Endothelial cell of umbilical vein (primary cell): ENCODE data around the gene RCOR3. TPM values are rescaled to one million over a fixed set of nuclear protein-coding genes. Genes with fewer than 3 reads are reported as not detected.
A peak's percentile ranks its signal among the peaks of the same experiment; 100 is the strongest.

ENCODE experiments used
- BruUV-seq: library from RNA; stranded (reverse); fragments of 400-500 nt; replicated peaks from 2 replicates; lab custom pipeline; 2021; lab: Mats Ljungman, UMichigan
- CTCF ChIA-PET: fragments of 300-600, 350-600 bp; sonication (Branson Sonifier 250); formaldehyde crosslinking; loops from one replicate; lab custom pipeline; 2021; ENCODE audit warnings: antibody characterized with exemption, inconsistent platforms; lab: Charles Lee
- POLR2A ChIA-PET: fragments of 300-600, 350-600 bp; sonication (Branson Sonifier 250); formaldehyde crosslinking; loops from one replicate; lab custom pipeline; 2021; ENCODE audit warnings: antibody characterized with exemption, inconsistent platforms; lab: Charles Lee
- DNase-seq: peaks from one replicate; pipeline ENCODE4 v3.0.0-alpha.2; 2011; ENCODE audit warnings: low read depth, low spot score
- FAIRE-seq: peaks from 2 replicates; lab custom pipeline; 2011; peaks lifted over from hg19 to GRCh38; lab: Jason Lieb, UNC
- H2AFZ ChIP-seq: 2 replicates; pipeline ENCODE4 v1.6.0; 2012; ENCODE audit warnings: low read depth, low read length, control low read depth, inconsistent platforms
- H3K27ac ChIP-seq: 2 replicates; pipeline ENCODE4 v1.5.1; 2011; ENCODE audit warnings: low read depth, mild to moderate bottlenecking, control low read depth, low read length, moderate library complexity; ENCODE audit not compliant: insufficient read depth
- H3K27me3 ChIP-seq, 2 experiments: 2 replicates each; pipeline versions ENCODE4 v1.6.0 to v1.6.1; 2011; ENCODE audit warnings: low read length in 2 of 2, mixed read lengths in 1 of 2; ENCODE audit not compliant: control insufficient read depth in 2 of 2, insufficient read depth in 2 of 2
- H3K36me3 ChIP-seq, 2 experiments: 2 replicates in 1 of 2; 3 replicates in 1 of 2; pipeline ENCODE4 v1.5.1; 2011; ENCODE audit warnings: low read length in 2 of 2, mild to moderate bottlenecking in 1 of 2, moderate library complexity in 1 of 2; ENCODE audit not compliant: control insufficient read depth in 2 of 2, insufficient read depth in 2 of 2; ENCODE audit errors: extremely low read depth in 1 of 2
- H3K4me1 ChIP-seq: 3 replicates; pipeline ENCODE4 v1.5.1; 2011; ENCODE audit warnings: mild to moderate bottlenecking, low read length; ENCODE audit not compliant: control insufficient read depth, insufficient read depth; ENCODE audit errors: extremely low read depth
- H3K4me2 ChIP-seq: 2 replicates; pipeline ENCODE4 v1.6.1; 2011; ENCODE audit warnings: low read length, control low read depth, mixed read lengths; ENCODE audit not compliant: insufficient read depth
- H3K4me3 ChIP-seq, 3 experiments: fragments of 200-600 bp in 1 of 3; sonication (generic), shearing (Covaris generic) in 1 of 3; replicated peaks in 1 of 3; 2 replicates each; pipeline ENCODE4 v1.5.1; 2011 to 2016; ENCODE audit warnings: control low read depth in 3 of 3, low read length in 3 of 3, mild to moderate bottlenecking in 2 of 3, inconsistent platforms in 1 of 3, low read depth in 1 of 3, moderate library complexity in 1 of 3; ENCODE audit not compliant: insufficient read depth in 1 of 3
- H3K79me2 ChIP-seq: 2 replicates; pipeline ENCODE4 v1.6.0; 2012; ENCODE audit warnings: low read length, inconsistent platforms; ENCODE audit not compliant: control insufficient read depth, insufficient read depth
- H3K9ac ChIP-seq: replicated peaks from 2 replicates; pipeline ENCODE3; 2011; ENCODE audit warnings: low read length, control low read depth; ENCODE audit not compliant: insufficient read depth; ENCODE audit errors: extremely low read depth
- H3K9me1 ChIP-seq: replicated peaks from 3 replicates; pipeline ENCODE4 v1.6.0; 2011; ENCODE audit warnings: mild to moderate bottlenecking, low read length; ENCODE audit not compliant: control insufficient read depth, insufficient read depth; ENCODE audit errors: extremely low read depth
- H3K9me3 ChIP-seq: replicated peaks from 2 replicates; pipeline ENCODE4 v1.5.1; 2012; ENCODE audit warnings: low read length, inconsistent platforms; ENCODE audit not compliant: control insufficient read depth, insufficient read depth
- H4K20me1 ChIP-seq: replicated peaks from 2 replicates; pipeline ENCODE3; 2011; ENCODE audit warnings: mild to moderate bottlenecking, low read length; ENCODE audit not compliant: control insufficient read depth, insufficient read depth; ENCODE audit errors: extremely low read depth
- JUN ChIP-seq: IDR thresholded peaks from 2 replicates; pipeline ENCODE4 v1.6.1; 2011; ENCODE audit warnings: borderline replicate concordance, low read depth; ENCODE audit not compliant: insufficient read length, insufficient read depth
- MYC ChIP-seq: IDR thresholded peaks from one replicate; pipeline ENCODE4 v1.6.1; 2011; ENCODE audit warnings: mild to moderate bottlenecking, low read depth, low read length
- POLR2AphosphoS5 ChIP-seq: IDR thresholded peaks from 2 replicates; pipeline ENCODE4 v1.6.1; 2012; ENCODE audit warnings: low read depth, mild to moderate bottlenecking, control low read depth, low read length, moderate library complexity; ENCODE audit not compliant: insufficient read depth
- dilution Hi-C: fragments of 300-500 bp; cut with MboI; formaldehyde crosslinking; loops from one replicate; pipeline ENCODE4 v1.15.0; 2019; ENCODE audit warnings: low sequenced_read_pairs; ENCODE audit not compliant: extremely low pct_ligation_motif_present
- intact Hi-C: fragments of 100-400 bp; cut with micrococcal nuclease; formaldehyde crosslinking; loops from one replicate; pipeline ENCODE4 v1.10.0; 2022
- polyA plus RNA-seq, 4 experiments: library from polyadenylated mRNA; depleted of rRNA in 3 of 4; stranded (reverse) in 3 of 4; unstranded in 1 of 4; fragments of >200 nt; gene quantifications; 2 replicates each; pipeline versions ENCODE4 v1.2.1 to v1.2.3, GENCODE V29; 2011 to 2012; ENCODE audit warnings: missing spikeins in 1 of 4
- total RNA-seq: library from RNA; stranded (reverse); gene quantifications from 2 replicates; pipeline ENCODE4 v1.2.3, GENCODE V29; 2021

Gene RCOR3
- total and polyA plus RNA-seq, 2 donors (not counting 3 experiments of a cell fraction or from before 2014, with no cell fraction given), result 24.2 to 34.0 TPM

GRCh38 chr1:211258310-211258755 lies 833 bp upstream of the RCOR3 start:
- no peaks in the 10 kb centered on the region for H3K9me3 ChIP-seq
- TSS peak; percentile 63 for BruUV-seq
- TF ChIP-seq JUN (no peak), POLR2AphosphoS5 (no peak)
- H3K36me3 ChIP-seq, result no peaks in the 10 kb centered on the region
- H3K9ac ChIP-seq, result peak overlapping the region; percentile 90
- FAIRE-seq (peak; percentile 89), DNase-seq (peak; percentile 75)
- intact Hi-C loops, result loop anchor here (2.0 kb wide), 3 partner anchors 212 to 1022 kb away; partner anchors contain the start of gene SLC30A1
- peaks cover 13% of the 10 kb centered on the region for H3K4me1 ChIP-seq
- H3K79me2 ChIP-seq, result peaks cover 10% of the 10 kb centered on the region
- no peaks in the 10 kb centered on the region for H4K20me1 ChIP-seq
- H3K27me3 ChIP-seq, result no peaks in the 10 kb centered on the region
- H3K4me2 ChIP-seq, result peak overlapping the region; percentile 79
- no peaks in the 10 kb centered on the region for H3K9me1 ChIP-seq
- dilution Hi-C loops, result no loop called here
- peak overlapping the region; percentile 51 to 86 (median 81) for H3K4me3 ChIP-seq
- peak overlapping the region; percentile 79 for H3K27ac ChIP-seq
- H2AFZ ChIP-seq, result peak overlapping the region; percentile 86
- CTCF ChIA-PET, result interaction anchor here (0.7 to 1.5 kb wide), 10 partner anchors 8 to 218 kb away, joined by 3 to 9 read pairs (median 4); partner anchors contain the start of gene KCNH1
- POLR2A ChIA-PET, result no interaction called here

DNA sequence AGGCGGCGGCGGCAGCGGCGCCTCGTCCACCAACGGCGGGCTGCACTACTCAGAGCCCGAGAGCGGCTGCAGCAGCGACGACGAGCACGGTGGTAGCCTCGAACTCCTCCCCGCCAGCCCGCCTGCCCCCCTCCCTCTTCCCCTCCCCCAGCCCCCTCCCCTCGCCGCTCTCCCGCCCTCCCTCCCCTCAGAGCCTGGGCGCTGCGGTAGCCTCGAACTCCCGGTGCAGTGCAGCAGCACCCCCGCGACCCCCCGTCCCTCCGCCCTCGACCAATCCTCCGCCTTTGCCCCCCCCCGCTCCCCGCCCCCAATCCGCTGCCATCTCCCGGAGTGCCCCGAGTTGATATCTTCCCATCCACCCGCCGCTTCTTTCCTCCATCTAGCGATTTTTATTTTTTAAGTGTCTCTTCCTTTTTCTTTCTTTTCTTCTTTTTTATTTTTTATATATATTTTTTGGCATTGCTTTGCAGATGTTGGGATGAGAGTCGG lies 516 bp downstream of the RCOR3 start:
- DNase-seq, result no peak
- intact Hi-C loops, result loop anchor here (1.0 to 2.0 kb wide), 8 partner anchors 123 to 1023 kb away; partner anchors contain the start of genes KCNH1 and SLC30A1
- TF ChIP-seq MYC (no peak), JUN (no peak)

More for the DNA sequence above, 516 bp downstream of the RCOR3 start:
- H3K27ac ChIP-seq, result peak overlapping the region; percentile 85
- peak overlapping the region; percentile 97 for H2AFZ ChIP-seq
- dilution Hi-C loops, result no loop called here
- H3K9me3 ChIP-seq, result no peaks in the 10 kb centered on the region
- H3K4me2 ChIP-seq, result peak overlapping the region; percentile 76
- peak overlapping the region; percentile 91 for H3K9ac ChIP-seq
- peaks cover 11% of the 10 kb centered on the region for H3K79me2 ChIP-seq
- peak; percentile 21 for FAIRE-seq
- CTCF ChIA-PET, result interaction anchor here (1.3 to 2.1 kb wide), 2 partner anchors 64 to 127 kb away, joined by 3 to 8 read pairs; partner anchors contain the start of gene KCNH1
- H3K4me1 ChIP-seq, result peaks cover 13% of the 10 kb centered on the region
- H3K27me3 ChIP-seq, result no peaks in the 10 kb centered on the region
- no peaks in the 10 kb centered on the region for H4K20me1 ChIP-seq
- no peaks in the 10 kb centered on the region for H3K9me1 ChIP-seq
- no peaks in the 10 kb centered on the region for H3K36me3 ChIP-seq
- peak overlapping the region; percentile 84 to 95 (median 86) for H3K4me3 ChIP-seq
- no TSS peak for BruUV-seq
- POLR2A ChIA-PET, result interaction anchor here (0.7 kb wide), 1 partner anchor 68 kb away, joined by 6 read pairs; no protein-coding TSS in a partner anchor
